Gastroesophageal sphincter (tissue), 4 donors: ENCODE measurements around the gene C5orf24. TPM values are rescaled to one million over a fixed set of nuclear protein-coding genes. Genes with fewer than 3 reads are reported as not detected.

Experiments
- ATAC-seq: fragments of 150-250 bp; one replicate; pipeline ENCODE4 v1.9.1; 2016; ENCODE audit warnings: mild to moderate bottlenecking, moderate library complexity
- H3K27ac ChIP-seq, 4 donors: fragments of 200-600 bp; sonication (generic) in 3 of 4; 1 replicate in 3 of 4; 2 replicates in 1 of 4; pipeline ENCODE4 v1.5.1; 2016 to 2019
- H3K27me3 ChIP-seq: fragments of 200-600 bp; sonication (generic); one replicate; pipeline ENCODE4 v1.5.1; 2019
- H3K36me3 ChIP-seq, 2 donors: fragments of 200-600 bp; sonication (generic); one replicate each; pipeline ENCODE4 v1.5.1; 2019; ENCODE audit warnings: control low read depth in 1 of 2
- H3K4me1 ChIP-seq, 3 donors: fragments of 200-600 bp; sonication (generic); 1 replicate in 2 of 3; 2 replicates in 1 of 3; pipeline ENCODE4 v1.5.1; 2016 to 2019; ENCODE audit warnings: control low read depth in 2 of 3
- H3K4me3 ChIP-seq, 2 donors: fragments of 200-600 bp; sonication (generic); one replicate each; pipeline ENCODE4 v1.5.1; 2019; ENCODE audit warnings: mild to moderate bottlenecking in 1 of 2, moderate library complexity in 1 of 2
- H3K9me3 ChIP-seq, 3 donors: fragments of 200-600 bp; sonication (generic); one replicate each; pipeline ENCODE4 v1.5.1; 2017 to 2019; ENCODE audit warnings: control low read depth in 2 of 3
- EP300 ChIP-seq: sonication (generic); formaldehyde crosslinking; IDR thresholded peaks from one replicate; pipeline ENCODE4 v1.6.1; 2017; ENCODE audit warnings: antibody characterized with exemption, mild to moderate bottlenecking
- POLR2A ChIP-seq, 2 donors: fragments of 450-650 bp; IDR thresholded peaks; one replicate each; pipeline ENCODE4 v1.6.1; 2017; ENCODE audit warnings: antibody characterized with exemption in 2 of 2, mild to moderate bottlenecking in 2 of 2, moderate library complexity in 1 of 2
- POLR2AphosphoS5 ChIP-seq: sonication (generic); formaldehyde crosslinking; IDR thresholded peaks from one replicate; pipeline ENCODE4 v1.6.1; 2017; ENCODE audit warnings: antibody characterized with exemption
- WGBS, 2 donors: methylation state at CpG; one replicate each; pipeline ENCODE4 v1.1.5; 2018; ENCODE audit warnings: low coverage in 1 of 2; 5-methylcytosine and 5-hydroxymethylcytosine counted together
- total RNA-seq, 4 donors: library from RNA; depleted of rRNA; stranded (reverse); fragments of >200 nt; gene quantifications; one replicate each; pipeline ENCODE4 v1.1.0, GENCODE V29; 2016
- TF ChIP-seq, protein P1 (sequence below), 4 experiments: fragments of 200-600 bp in 2 of 4; fragments of 450-650 bp in 2 of 4; sonication (generic) in 1 of 4; IDR thresholded peaks; one replicate each; pipeline ENCODE4 v1.5.1; 2017 to 2019; ENCODE audit warnings: antibody characterized with exemption in 4 of 4, mild to moderate bottlenecking in 2 of 4, moderate library complexity in 2 of 4

Gene C5orf24
- total RNA-seq, 4 donors from 2014 or later: 47.3 to 92.3 (median 70.7) TPM

GRCh38 chr5:134905246-134905996, 59.7 kb downstream of the C5orf24 start:
- Histone ChIP-seq H3K4me3 (peak overlapping the region; percentile 74 to 96), H3K27me3 (no peaks in the 10 kb centered on the region), H3K4me1 (peaks cover 0 to 12% (median 0%) of the 10 kb centered on the region in 3 donors), H3K9me3 (no peaks in the 10 kb centered on the region), H3K27ac (peak overlapping the region; percentile 94 to 99 (median 97)), H3K36me3 (peaks cover 0 to 22% of the 10 kb centered on the region in 2 donors)
- peak; percentile 53 for ATAC-seq
- TF ChIP-seq EP300: no peak
- TF ChIP-seq, protein P1, sequence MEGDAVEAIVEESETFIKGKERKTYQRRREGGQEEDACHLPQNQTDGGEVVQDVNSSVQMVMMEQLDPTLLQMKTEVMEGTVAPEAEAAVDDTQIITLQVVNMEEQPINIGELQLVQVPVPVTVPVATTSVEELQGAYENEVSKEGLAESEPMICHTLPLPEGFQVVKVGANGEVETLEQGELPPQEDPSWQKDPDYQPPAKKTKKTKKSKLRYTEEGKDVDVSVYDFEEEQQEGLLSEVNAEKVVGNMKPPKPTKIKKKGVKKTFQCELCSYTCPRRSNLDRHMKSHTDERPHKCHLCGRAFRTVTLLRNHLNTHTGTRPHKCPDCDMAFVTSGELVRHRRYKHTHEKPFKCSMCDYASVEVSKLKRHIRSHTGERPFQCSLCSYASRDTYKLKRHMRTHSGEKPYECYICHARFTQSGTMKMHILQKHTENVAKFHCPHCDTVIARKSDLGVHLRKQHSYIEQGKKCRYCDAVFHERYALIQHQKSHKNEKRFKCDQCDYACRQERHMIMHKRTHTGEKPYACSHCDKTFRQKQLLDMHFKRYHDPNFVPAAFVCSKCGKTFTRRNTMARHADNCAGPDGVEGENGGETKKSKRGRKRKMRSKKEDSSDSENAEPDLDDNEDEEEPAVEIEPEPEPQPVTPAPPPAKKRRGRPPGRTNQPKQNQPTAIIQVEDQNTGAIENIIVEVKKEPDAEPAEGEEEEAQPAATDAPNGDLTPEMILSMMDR (IDR thresholded peaks at IDR 0.05): peak; percentile 55 to 87 (median 82)
- 0 to 1% methylated on average over 17 to 26 of the region's 54 CpGs for WGBS, 2 donors

DNA sequence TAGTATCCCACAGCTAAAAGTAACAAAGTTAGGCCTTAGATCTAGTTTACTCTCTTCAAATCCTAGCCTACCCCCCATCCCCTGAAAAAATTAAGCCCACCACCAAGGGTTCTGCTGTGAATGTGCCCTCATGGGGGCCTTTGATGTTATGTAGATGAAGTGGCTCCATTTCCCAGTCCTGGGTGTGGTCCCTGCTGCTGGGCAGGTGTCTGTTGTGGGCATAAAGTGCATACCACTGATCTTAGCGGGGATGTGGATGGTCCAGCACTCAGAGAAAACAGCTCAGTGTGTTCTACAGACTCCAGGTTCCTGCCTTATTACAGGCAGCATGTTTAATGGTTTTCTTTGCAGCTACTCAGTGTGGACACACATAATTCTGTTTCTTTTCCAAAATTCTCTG, 61.0 kb downstream of the C5orf24 start:
- H3K9me3 ChIP-seq: no peaks in the 10 kb centered on the region
- H3K4me3 ChIP-seq: no peak overlapping the region
- peaks cover 0 to 23% of the 10 kb centered on the region in 2 donors for H3K36me3 ChIP-seq
- peak overlapping the region in 1 of 4 donors; percentile 99 for H3K27ac ChIP-seq
- H3K4me1 ChIP-seq: peaks cover 0 to 12% (median 0%) of the 10 kb centered on the region in 3 donors
- no peaks in the 10 kb centered on the region for H3K27me3 ChIP-seq
- no peak for TF ChIP-seq POLR2A (IDR thresholded peaks at IDR 0.05)
- no peak for TF ChIP-seq EP300
- TF ChIP-seq, protein P1 (IDR thresholded peaks at IDR 0.05): no peak
- no peak for TF ChIP-seq POLR2AphosphoS5
- no peak for ATAC-seq
- WGBS, 2 donors: no CpG with 5 or more reads among the region's 1 CpG

Other genes starting within 250 kb of the C5orf24 start
- gene SAR1B, start 213.1 kb upstream of the C5orf24 start, total RNA-seq: 10 to 100 TPM; 40.1 to 45.0 (median 41.8) TPM
- 10 to 100 TPM; 13.0 to 18.3 (median 14.7) TPM for gene SEC24A, start 197.2 kb upstream of the C5orf24 start, total RNA-seq
- gene CAMLG, start 107.4 kb upstream of the C5orf24 start, total RNA-seq: 10 to 100 TPM; 35.7 to 47.3 (median 43.5) TPM
- 10 to 100 TPM; 30.4 to 53.5 (median 40.2) TPM for gene DDX46, start 87.2 kb upstream of the C5orf24 start, total RNA-seq
- gene TXNDC15, start 28.4 kb downstream of the C5orf24 start, total RNA-seq: 100 to 1,000 TPM in 1 of 4 donors, 10 to 100 TPM in 3; 68.5 to 119 (median 82.6) TPM
- gene PCBD2, start 59.2 kb downstream of the C5orf24 start, total RNA-seq: 10 to 100 TPM in 2 of 4 donors, 1 to 10 TPM in 2; 8.3 to 10.8 (median 9.5) TPM
- gene CATSPER3, start 121.9 kb downstream of the C5orf24 start, total RNA-seq: under 1 TPM in 2 of 4 donors, not detected in 2; 0.62 to 0.78 TPM
- gene PITX1, start 188.3 kb downstream of the C5orf24 start, total RNA-seq: 100 to 1,000 TPM in 2 of 4 donors, 10 to 100 TPM in 2; 17.0 to 182 (median 79.6) TPM